Osteocyte (in vitro differentiated cells): ENCODE data around the gene JHY. TPM values are rescaled to one million over a fixed set of nuclear protein-coding genes. Genes with fewer than 3 reads are reported as not detected.

Experiments used
- DNase-seq: peaks from one replicate; pipeline ENCODE4 v3.0.0; 2021; ENCODE audit warnings: mixed read lengths; ENCODE audit not compliant: unreplicated experiment; ENCODE audit errors: extremely low spot score
- H3K27ac Mint-ChIP-seq: one replicate; pipeline ENCODE4 v1.8.0; 2021; ENCODE audit warnings: mild to moderate bottlenecking, mixed read lengths; ENCODE audit not compliant: unreplicated experiment
- H3K27me3 Mint-ChIP-seq: one replicate; pipeline ENCODE4 v1.8.0; 2021; ENCODE audit warnings: mixed read lengths; ENCODE audit not compliant: unreplicated experiment
- H3K36me3 Mint-ChIP-seq: one replicate; pipeline ENCODE4 v1.8.0; 2021; ENCODE audit warnings: mixed read lengths; ENCODE audit not compliant: unreplicated experiment
- H3K4me1 Mint-ChIP-seq: one replicate; pipeline ENCODE4 v1.8.0; 2021; ENCODE audit warnings: mixed read lengths; ENCODE audit not compliant: unreplicated experiment
- H3K4me3 Mint-ChIP-seq: one replicate; pipeline ENCODE4 v1.8.0; 2021; ENCODE audit warnings: mild to moderate bottlenecking, moderate library complexity, mixed read lengths; ENCODE audit not compliant: unreplicated experiment
- H3K9me3 Mint-ChIP-seq: one replicate; pipeline ENCODE4 v1.8.0; 2021; ENCODE audit warnings: mixed read lengths; ENCODE audit not compliant: unreplicated experiment
- CTCF ChIP-seq: fragments of 200-600 bp; sonication (generic); IDR thresholded peaks from 2 replicates; pipeline ENCODE4 v1.5.0; 2021; ENCODE audit warnings: antibody characterized with exemption, mild to moderate bottlenecking, moderate library complexity
- total RNA-seq: library from RNA; stranded (reverse); gene quantifications from 2 replicates; pipeline ENCODE4 v1.2.1, GENCODE V29; 2021

JHY gene
- total RNA-seq, 1 donor from 2014 or later = 8.6 TPM

GRCh38 chr11:122931510-122931909 lies 49.0 kb downstream of the JHY start:
- Mint-ChIP-seq H3K4me1 (no peaks in the 10 kb centered on the region), H3K9me3 (peaks cover 4% of the 10 kb centered on the region)
- TF ChIP-seq CTCF = no peak

DNA sequence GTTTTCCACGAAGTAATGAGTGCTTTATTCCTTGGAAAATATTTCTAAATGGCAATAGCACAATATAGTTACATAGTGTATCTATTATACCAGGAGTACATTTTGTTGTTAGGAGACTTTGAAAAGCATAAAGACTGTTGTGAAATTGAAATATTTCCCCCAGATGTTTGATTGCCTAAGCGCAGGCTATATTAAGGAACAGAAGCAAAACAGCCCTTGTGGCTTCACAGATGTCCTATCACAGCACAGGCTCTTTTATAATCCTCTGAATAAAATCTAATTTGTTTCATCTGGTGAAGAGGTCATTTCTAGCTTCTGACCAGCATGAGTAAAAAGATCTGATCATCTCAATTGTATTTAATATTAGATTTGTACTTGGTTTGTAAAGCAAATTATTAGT lies 50.9 kb downstream of the JHY start:
- Mint-ChIP-seq H3K27ac (no peak overlapping the region), H3K4me1 (no peaks in the 10 kb centered on the region), H3K36me3 (peaks cover 10% of the 10 kb centered on the region), H3K9me3 (peaks cover 4% of the 10 kb centered on the region), H3K27me3 (peaks cover 2% of the 10 kb centered on the region), H3K4me3 (no peak overlapping the region)
- no peak for DNase-seq
- no peak for TF ChIP-seq CTCF

More at GRCh38 chr11:122931510-122931909, 49.0 kb downstream of the JHY start:
- DNase-seq = no peak
- peaks cover 10% of the 10 kb centered on the region for H3K36me3 Mint-ChIP-seq
- no peak overlapping the region for H3K4me3 Mint-ChIP-seq
- H3K27ac Mint-ChIP-seq = no peak overlapping the region
- no peaks in the 10 kb centered on the region for H3K27me3 Mint-ChIP-seq

- Mint-ChIP-seq H3K9me3 (peaks cover 4% of the 10 kb centered on the region), H3K36me3 (peaks cover 8% of the 10 kb centered on the region), H3K4me1 (no peaks in the 10 kb centered on the region), H3K27ac (no peak overlapping the region), H3K27me3 (peaks cover 2% of the 10 kb centered on the region), H3K4me3 (no peak overlapping the region)
- TF ChIP-seq CTCF = no peak
- no peak for DNase-seq
These were observed 55.4 kb downstream of the JHY start for GRCh38 chr11:122937983-122938382.

- Mint-ChIP-seq H3K4me3 (no peak overlapping the region), H3K36me3 (peaks cover 8% of the 10 kb centered on the region), H3K27me3 (peaks cover 2% of the 10 kb centered on the region), H3K4me1 (no peaks in the 10 kb centered on the region), H3K9me3 (peaks cover 4% of the 10 kb centered on the region), H3K27ac (no peak overlapping the region)
- no peak for DNase-seq
- TF ChIP-seq CTCF = no peak
These were observed 56.0 kb downstream of the JHY start for GRCh38 chr11:122938557-122938956.

- Mint-ChIP-seq H3K27ac (no peak overlapping the region), H3K27me3 (peaks cover 5% of the 10 kb centered on the region), H3K4me3 (no peak overlapping the region), H3K4me1 (no peaks in the 10 kb centered on the region), H3K36me3 (peaks cover 16% of the 10 kb centered on the region), H3K9me3 (no peaks in the 10 kb centered on the region)
- no peak for TF ChIP-seq CTCF
- no peak for DNase-seq
These were observed 68.7 kb downstream of the JHY start for GRCh38 chr11:122951211-122951610.
